ENCODE data around the gene PKP4. TPM values are rescaled to one million over a fixed set of nuclear protein-coding genes. Genes with fewer than 3 reads are reported as not detected.

Gene PKP4
- total RNA-seq, 1 donor from 2014 or later, result 60.8 TPM

DNA sequence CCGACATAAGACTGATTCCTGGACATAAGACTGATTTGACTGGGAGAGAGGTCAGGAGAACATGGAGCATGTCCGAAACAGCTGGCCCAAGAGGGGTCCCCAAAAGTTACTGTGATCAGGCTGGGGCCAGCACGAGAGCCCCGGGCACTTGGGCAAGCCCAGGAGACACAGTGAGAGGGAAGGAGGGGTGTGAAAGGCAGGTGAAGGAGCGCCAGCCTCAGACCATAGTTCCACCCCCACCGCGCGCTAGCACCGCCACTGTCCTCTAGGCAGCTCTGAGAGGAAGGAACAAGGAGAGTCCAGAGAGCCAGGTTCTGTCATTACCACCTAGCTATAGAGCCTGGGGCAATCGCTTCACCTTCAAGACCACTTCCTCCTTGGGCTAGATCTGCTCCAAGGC is 260.2 kb downstream of the PKP4 start:
- peak overlapping the region in 1 of 2 donors; percentile 39 for H3K27ac ChIP-seq
- TF ChIP-seq, protein P1, sequence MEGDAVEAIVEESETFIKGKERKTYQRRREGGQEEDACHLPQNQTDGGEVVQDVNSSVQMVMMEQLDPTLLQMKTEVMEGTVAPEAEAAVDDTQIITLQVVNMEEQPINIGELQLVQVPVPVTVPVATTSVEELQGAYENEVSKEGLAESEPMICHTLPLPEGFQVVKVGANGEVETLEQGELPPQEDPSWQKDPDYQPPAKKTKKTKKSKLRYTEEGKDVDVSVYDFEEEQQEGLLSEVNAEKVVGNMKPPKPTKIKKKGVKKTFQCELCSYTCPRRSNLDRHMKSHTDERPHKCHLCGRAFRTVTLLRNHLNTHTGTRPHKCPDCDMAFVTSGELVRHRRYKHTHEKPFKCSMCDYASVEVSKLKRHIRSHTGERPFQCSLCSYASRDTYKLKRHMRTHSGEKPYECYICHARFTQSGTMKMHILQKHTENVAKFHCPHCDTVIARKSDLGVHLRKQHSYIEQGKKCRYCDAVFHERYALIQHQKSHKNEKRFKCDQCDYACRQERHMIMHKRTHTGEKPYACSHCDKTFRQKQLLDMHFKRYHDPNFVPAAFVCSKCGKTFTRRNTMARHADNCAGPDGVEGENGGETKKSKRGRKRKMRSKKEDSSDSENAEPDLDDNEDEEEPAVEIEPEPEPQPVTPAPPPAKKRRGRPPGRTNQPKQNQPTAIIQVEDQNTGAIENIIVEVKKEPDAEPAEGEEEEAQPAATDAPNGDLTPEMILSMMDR (IDR thresholded peaks at IDR 0.05), result no peak
- intact Hi-C loops (cut with DNase I), result no loop called here

DNA sequence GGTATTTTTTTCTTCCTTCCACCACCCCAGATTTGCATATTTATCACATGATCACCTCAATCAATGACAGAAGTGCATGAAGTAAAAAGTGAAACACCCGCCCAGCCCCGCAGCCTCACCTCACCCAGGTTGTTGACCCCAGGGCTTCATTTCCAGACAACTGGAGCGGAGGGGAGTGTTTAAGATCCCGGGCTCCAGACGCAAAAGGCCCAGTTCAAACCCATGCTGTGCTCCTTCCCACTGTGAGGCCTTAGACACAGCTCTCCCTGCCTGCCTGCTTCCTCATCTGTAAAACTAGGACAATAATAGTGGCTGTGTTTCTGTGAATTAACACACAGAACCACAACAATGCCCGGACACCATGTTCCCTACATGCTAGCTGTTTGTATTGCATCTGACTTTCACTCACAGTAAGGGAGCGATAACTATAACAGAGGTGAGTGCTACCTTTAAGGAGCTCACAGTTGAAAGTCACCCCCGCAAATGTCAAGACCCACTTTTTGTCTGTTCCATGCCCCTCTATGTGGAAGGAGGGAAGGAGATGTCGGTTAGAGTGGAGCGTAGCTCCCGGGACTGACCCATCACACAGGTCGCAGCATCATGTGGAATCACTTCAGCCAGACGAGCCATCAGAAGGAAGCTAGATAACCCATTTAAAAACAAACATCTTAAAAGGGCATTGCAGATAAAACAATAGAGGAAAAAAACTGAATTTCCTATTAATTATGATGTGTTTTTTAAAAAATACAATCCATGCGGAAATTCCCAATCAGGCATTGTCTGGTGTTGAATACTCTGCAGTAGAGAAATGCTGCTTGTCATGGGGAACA is 260.8 kb downstream of the PKP4 start:
- Histone ChIP-seq H3K27me3 (no peaks in the 10 kb centered on the region), H3K4me3 (no peak overlapping the region), H3K36me3 (no peaks in the 10 kb centered on the region), H3K27ac (peak overlapping the region in 1 of 2 donors; percentile 39), H3K4me1 (no peaks in the 10 kb centered on the region), H3K9me3 (no peaks in the 10 kb centered on the region)
- TF ChIP-seq, protein P1 (IDR thresholded peaks at IDR 0.05), result no peak
- DNase-seq (ENCODE audit: low spot score in 2 of 2), result no peak
- intact Hi-C loops (cut with DNase I), result no loop called here

More for the DNA sequence above, 260.2 kb downstream of the PKP4 start:
- Histone ChIP-seq H3K9me3 (no peaks in the 10 kb centered on the region), H3K4me3 (no peak overlapping the region), H3K27me3 (no peaks in the 10 kb centered on the region), H3K36me3 (no peaks in the 10 kb centered on the region), H3K4me1 (no peaks in the 10 kb centered on the region)
- no peak for DNase-seq (ENCODE audit: low spot score in 2 of 2)

- TF ChIP-seq, protein P1 (IDR thresholded peaks at IDR 0.05), result no peak
- Histone ChIP-seq H3K9me3 (no peaks in the 10 kb centered on the region), H3K27me3 (no peaks in the 10 kb centered on the region), H3K27ac (no peak overlapping the region), H3K4me1 (no peaks in the 10 kb centered on the region), H3K36me3 (no peaks in the 10 kb centered on the region), H3K4me3 (no peak overlapping the region)
- no peak for DNase-seq (ENCODE audit: low spot score in 2 of 2)
- intact Hi-C loops (cut with DNase I), result no loop called here
These were observed 261.4 kb downstream of the PKP4 start for GRCh38 chr2:158718196-158718585.

DNA sequence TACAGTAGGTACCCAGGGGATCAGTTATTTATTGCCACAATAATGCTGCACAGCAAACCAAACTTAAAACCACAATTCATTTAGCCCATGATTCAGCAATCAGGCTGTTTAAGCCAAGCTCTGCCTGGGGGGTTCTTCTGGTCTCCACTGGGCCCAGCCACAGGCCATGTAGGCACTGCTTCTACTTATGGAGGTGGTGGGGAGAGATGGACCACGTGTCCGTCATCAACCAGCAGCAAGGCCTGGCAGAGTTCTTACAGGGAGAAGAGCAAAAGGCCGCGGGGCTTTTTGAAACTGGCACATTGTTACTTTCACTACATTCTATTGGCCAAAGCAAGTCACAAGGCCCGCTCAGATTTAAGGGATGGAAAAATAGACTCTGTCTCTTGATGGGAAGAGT is 262.1 kb downstream of the PKP4 start:
- intact Hi-C loops (cut with DNase I), result no loop called here
- H3K27ac ChIP-seq, result no peak overlapping the region
- no peak for DNase-seq (ENCODE audit: low spot score in 2 of 2)

GRCh38 chr2:158719403-158719802 is 262.7 kb downstream of the PKP4 start:
- TF ChIP-seq, protein P1 (IDR thresholded peaks at IDR 0.05), result no peak
- intact Hi-C loops (cut with DNase I), result no loop called here
- H3K9me3 ChIP-seq, result no peaks in the 10 kb centered on the region
- H3K4me3 ChIP-seq, result no peak overlapping the region
- H3K4me1 ChIP-seq, result no peaks in the 10 kb centered on the region
- H3K36me3 ChIP-seq, result no peaks in the 10 kb centered on the region
- no peaks in the 10 kb centered on the region for H3K27me3 ChIP-seq
- no peak for DNase-seq (ENCODE audit: low spot score in 2 of 2)
- no peak overlapping the region for H3K27ac ChIP-seq

More for the DNA sequence above, 262.1 kb downstream of the PKP4 start:
- no peaks in the 10 kb centered on the region for H3K36me3 ChIP-seq
- TF ChIP-seq, protein P1 (IDR thresholded peaks at IDR 0.05), result no peak
- no peak overlapping the region for H3K4me3 ChIP-seq
- no peaks in the 10 kb centered on the region for H3K4me1 ChIP-seq
- H3K27me3 ChIP-seq, result no peaks in the 10 kb centered on the region
- H3K9me3 ChIP-seq, result no peaks in the 10 kb centered on the region

All from ascending aorta (tissue), 2 donors.